Measurements from ENCODE around the gene THBS1. TPM values are rescaled to one million over a fixed set of nuclear protein-coding genes. Genes with fewer than 3 reads are reported as not detected.
A peak's percentile ranks its signal among the peaks of the same experiment; 100 is the strongest.

Gene THBS1
- total and polyA plus RNA-seq, 4 donors: 35.3 to 544 (median 325) TPM

DNA sequence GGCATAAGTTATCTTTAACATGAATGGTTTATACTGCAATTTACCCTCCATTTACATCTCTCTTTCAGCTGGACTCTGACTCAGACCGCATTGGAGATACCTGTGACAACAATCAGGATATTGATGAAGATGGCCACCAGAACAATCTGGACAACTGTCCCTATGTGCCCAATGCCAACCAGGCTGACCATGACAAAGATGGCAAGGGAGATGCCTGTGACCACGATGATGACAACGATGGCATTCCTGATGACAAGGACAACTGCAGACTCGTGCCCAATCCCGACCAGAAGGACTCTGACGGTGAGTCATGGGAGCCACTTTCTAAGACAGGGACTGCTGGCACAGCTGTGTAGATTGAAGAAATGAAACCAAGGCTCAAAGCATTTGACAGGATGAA lies 11.6 kb downstream of the THBS1 start:
- 87 to 88% methylated on average over 6 of the region's 6 CpGs for WGBS, 2 donors
- H3K27me3 ChIP-seq (ENCODE audit: control insufficient read depth in 3 of 3, insufficient read depth in 3 of 3, low read length in 2 of 3): no peaks in the 10 kb centered on the region
- DNase-seq (no peak), ATAC-seq (ENCODE audit: insufficient read depth, low FRiP score) (no peak)
- TF ChIP-seq, protein P1, sequence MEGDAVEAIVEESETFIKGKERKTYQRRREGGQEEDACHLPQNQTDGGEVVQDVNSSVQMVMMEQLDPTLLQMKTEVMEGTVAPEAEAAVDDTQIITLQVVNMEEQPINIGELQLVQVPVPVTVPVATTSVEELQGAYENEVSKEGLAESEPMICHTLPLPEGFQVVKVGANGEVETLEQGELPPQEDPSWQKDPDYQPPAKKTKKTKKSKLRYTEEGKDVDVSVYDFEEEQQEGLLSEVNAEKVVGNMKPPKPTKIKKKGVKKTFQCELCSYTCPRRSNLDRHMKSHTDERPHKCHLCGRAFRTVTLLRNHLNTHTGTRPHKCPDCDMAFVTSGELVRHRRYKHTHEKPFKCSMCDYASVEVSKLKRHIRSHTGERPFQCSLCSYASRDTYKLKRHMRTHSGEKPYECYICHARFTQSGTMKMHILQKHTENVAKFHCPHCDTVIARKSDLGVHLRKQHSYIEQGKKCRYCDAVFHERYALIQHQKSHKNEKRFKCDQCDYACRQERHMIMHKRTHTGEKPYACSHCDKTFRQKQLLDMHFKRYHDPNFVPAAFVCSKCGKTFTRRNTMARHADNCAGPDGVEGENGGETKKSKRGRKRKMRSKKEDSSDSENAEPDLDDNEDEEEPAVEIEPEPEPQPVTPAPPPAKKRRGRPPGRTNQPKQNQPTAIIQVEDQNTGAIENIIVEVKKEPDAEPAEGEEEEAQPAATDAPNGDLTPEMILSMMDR (IDR thresholded peaks at IDR 0.05; ENCODE audit: control extremely low read depth, extremely low read depth): no peak
- no peak overlapping the region for H3K27ac ChIP-seq (ENCODE audit: low read depth in 1 of 2, low read length in 1 of 2)
- H3K36me3 ChIP-seq (ENCODE audit: control insufficient read depth in 4 of 4, insufficient read depth in 4 of 4, low read length in 4 of 4): peaks cover 33 to 75% (median 67%) of the 10 kb centered on the region in 4 donors
- no peak overlapping the region for H3K9ac ChIP-seq (ENCODE audit: insufficient read depth in 1 of 2, low read length in 2 of 2)
- H3K4me1 ChIP-seq (ENCODE audit: control insufficient read depth in 5 of 5, insufficient read depth in 5 of 5, low read length in 5 of 5): peaks cover 0 to 10% (median 0%) of the 10 kb centered on the region in 5 donors
- no peak overlapping the region for H3K4me3 ChIP-seq
- H3K9me3 ChIP-seq (ENCODE audit: control insufficient read depth in 4 of 4, insufficient read depth in 3 of 4, low read length in 3 of 4): no peaks in the 10 kb centered on the region

DNA sequence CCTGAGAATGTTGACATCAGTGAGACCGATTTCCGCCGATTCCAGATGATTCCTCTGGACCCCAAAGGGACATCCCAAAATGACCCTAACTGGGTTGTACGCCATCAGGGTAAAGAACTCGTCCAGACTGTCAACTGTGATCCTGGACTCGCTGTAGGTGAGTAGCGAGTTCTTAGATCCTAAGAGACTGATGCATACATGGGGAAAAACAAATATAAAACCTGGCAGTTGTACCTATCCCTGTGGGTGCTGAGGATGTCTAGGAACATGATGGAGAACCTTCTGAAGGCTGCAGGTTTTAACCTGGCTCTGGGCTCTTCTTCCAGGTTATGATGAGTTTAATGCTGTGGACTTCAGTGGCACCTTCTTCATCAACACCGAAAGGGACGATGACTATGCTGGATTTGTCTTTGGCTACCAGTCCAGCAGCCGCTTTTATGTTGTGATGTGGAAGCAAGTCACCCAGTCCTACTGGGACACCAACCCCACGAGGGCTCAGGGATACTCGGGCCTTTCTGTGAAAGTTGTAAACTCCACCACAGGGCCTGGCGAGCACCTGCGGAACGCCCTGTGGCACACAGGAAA lies 12.3 kb downstream of the THBS1 start:
- ATAC-seq (ENCODE audit: insufficient read depth, low FRiP score) (no peak), DNase-seq (no peak)
- peaks cover 0 to 6% (median 0%) of the 10 kb centered on the region in 5 donors for H3K4me1 ChIP-seq (ENCODE audit: control insufficient read depth in 5 of 5, insufficient read depth in 5 of 5, low read length in 5 of 5)
- H3K36me3 ChIP-seq (ENCODE audit: control insufficient read depth in 4 of 4, insufficient read depth in 4 of 4, low read length in 4 of 4): peaks cover 29 to 71% (median 61%) of the 10 kb centered on the region in 4 donors
- no peaks in the 10 kb centered on the region for H3K27me3 ChIP-seq (ENCODE audit: control insufficient read depth in 3 of 3, insufficient read depth in 3 of 3, low read length in 2 of 3)
- 93 to 95% methylated on average over 15 of the region's 15 CpGs for WGBS, 2 donors
- no peaks in the 10 kb centered on the region for H3K9me3 ChIP-seq (ENCODE audit: control insufficient read depth in 4 of 4, insufficient read depth in 3 of 4, low read length in 3 of 4)
- H3K9ac ChIP-seq (ENCODE audit: insufficient read depth in 1 of 2, low read length in 2 of 2): no peak overlapping the region
- no peak overlapping the region for H3K27ac ChIP-seq (ENCODE audit: low read depth in 1 of 2, low read length in 1 of 2)
- TF ChIP-seq, protein P1 (IDR thresholded peaks at IDR 0.05; ENCODE audit: control extremely low read depth, extremely low read depth): no peak
- H3K4me3 ChIP-seq: no peak overlapping the region

DNA sequence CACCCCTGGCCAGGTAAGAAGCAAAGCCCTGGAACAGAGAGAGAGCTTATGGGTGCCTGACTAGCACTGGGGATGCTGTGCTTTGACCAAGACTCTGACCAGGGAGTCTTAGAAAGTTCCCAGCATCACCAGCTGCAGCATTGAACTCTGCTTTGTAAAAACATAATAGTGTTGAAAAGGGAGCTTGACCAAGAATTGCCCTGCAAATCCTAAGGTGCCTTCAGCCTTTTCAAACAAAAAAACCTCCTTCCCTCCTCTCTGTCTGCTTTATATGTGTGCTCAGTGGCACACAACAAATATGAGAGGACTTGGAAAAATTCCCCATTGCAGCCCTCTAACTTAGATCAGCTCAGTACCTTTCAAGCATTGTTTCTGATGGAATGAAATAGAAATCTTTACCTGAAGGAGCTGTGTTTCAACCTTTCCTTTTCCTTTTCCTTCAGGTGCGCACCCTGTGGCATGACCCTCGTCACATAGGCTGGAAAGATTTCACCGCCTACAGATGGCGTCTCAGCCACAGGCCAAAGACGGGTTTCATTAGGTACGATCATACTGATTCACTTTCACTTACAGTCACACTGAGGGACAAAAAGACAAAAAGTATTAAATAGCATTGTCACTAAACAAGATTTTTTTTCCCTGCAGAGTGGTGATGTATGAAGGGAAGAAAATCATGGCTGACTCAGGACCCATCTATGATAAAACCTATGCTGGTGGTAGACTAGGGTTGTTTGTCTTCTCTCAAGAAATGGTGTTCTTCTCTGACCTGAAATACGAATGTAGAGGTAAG lies 13.0 kb downstream of the THBS1 start:
- no peak for DNase-seq
- TF ChIP-seq, protein P1 (IDR thresholded peaks at IDR 0.05; ENCODE audit: control extremely low read depth, extremely low read depth): peak; percentile 6
- H3K9me3 ChIP-seq (ENCODE audit: control insufficient read depth in 4 of 4, insufficient read depth in 3 of 4, low read length in 3 of 4): no peaks in the 10 kb centered on the region
- H3K9ac ChIP-seq (ENCODE audit: insufficient read depth in 1 of 2, low read length in 2 of 2): no peak overlapping the region
- WGBS, 2 donors: 85 to 95% methylated on average over 7 of the region's 7 CpGs
- H3K27ac ChIP-seq (ENCODE audit: low read depth in 1 of 2, low read length in 1 of 2): no peak overlapping the region
- peaks cover 0 to 6% (median 0%) of the 10 kb centered on the region in 5 donors for H3K4me1 ChIP-seq (ENCODE audit: control insufficient read depth in 5 of 5, insufficient read depth in 5 of 5, low read length in 5 of 5)
- H3K36me3 ChIP-seq (ENCODE audit: control insufficient read depth in 4 of 4, insufficient read depth in 4 of 4, low read length in 4 of 4): peaks cover 28 to 64% (median 55%) of the 10 kb centered on the region in 4 donors
- no peaks in the 10 kb centered on the region for H3K27me3 ChIP-seq (ENCODE audit: control insufficient read depth in 3 of 3, insufficient read depth in 3 of 3, low read length in 2 of 3)
- H3K4me3 ChIP-seq: no peak overlapping the region
- no peak for ATAC-seq (ENCODE audit: insufficient read depth, low FRiP score)

Data from lung (tissue), 12 donors.